Activated CD4-positive, alpha-beta T cell treated with anti-CD3 and anti-CD28 coated beads, Interleukin-2, amount 50 U/mL, for 1 hour (primary cell): ENCODE data around the gene TMEM128.
"Not testable (repeated sequence)": the region's sequence is repeated elsewhere in the genome, so short reads cannot be mapped to it uniquely, and the experiment has no call there.

ENCODE experiments used
- DNase-seq: peaks from one replicate; pipeline ENCODE4 v3.0.0-alpha.2; 2020

Gene TMEM128, protein sequence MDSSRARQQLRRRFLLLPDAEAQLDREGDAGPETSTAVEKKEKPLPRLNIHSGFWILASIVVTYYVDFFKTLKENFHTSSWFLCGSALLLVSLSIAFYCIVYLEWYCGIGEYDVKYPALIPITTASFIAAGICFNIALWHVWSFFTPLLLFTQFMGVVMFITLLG

DNA sequence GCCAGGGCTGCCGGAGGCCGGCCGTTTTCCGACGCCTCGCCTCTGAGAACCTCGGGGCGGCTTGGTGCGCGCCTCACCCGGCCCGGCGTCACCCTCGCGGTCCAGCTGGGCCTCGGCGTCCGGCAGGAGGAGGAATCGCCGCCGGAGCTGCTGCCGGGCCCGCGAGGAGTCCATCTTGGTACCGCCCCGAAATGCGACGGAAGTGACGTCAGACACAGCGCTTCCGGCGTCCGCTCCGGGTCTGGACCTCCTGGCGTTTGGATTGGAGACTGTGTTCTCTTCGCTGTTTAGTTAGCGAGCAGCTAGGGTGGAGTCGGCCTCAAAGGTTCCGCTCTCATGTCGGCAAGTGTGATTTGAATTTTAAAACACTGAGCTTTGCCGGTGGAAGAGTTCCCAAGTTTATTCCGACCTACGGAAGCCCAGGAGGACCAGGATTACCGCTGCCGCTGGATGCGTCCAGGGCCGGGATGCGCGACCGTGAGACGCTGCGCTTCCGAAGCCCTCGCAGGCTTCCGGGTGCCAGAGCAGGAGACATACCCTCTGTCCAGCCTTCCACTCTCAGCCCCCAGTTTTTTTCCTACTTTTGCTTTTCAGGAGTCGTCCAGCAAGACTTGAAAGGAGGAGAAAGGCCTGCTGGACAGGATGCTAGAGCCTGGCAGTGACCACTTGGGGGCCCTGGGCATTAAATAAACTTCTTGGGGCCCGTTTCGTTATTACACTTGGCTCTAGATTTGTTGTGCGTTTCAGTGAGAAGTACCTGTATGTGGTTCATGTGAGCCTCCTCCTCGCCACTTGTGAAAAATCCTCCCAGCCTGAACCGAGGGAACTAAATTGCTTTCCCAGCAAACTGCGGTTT lies at the start of gene TMEM128:
TSS of gene TMEM128 (minus strand) at position 195 of the 856 bp plus-strand sequence. CDS start at position 174, 21 bp downstream.
- peak; percentile 90 for DNase-seq

DNA sequence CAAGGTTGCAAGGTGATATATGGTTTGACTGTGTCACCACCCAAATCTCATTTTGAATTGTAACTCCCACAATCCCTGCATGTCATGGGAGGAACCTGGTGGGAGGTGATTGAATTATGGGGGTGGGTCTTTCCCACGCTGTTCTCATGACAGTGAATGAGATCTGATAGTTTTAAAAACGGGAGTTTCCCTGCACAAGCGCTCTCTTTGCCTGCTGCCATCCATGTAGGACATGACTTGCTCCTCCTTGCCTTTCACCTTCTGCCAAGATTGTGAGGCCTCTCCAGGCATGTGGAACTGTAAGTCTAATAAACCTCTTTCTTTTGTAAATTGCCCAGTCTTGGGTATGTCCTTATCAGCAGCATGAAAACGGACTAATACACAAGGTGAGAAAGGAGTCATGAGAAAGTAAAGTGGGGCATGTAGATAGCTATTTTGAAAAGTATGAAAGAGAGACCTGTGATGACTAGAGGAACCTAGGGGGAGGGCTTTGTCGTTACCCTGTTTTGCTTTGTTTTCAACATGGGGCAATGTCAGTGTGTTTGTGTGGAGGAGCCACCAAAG lies 48.3 kb upstream of the TMEM128 start:
- no peak for DNase-seq

DNA sequence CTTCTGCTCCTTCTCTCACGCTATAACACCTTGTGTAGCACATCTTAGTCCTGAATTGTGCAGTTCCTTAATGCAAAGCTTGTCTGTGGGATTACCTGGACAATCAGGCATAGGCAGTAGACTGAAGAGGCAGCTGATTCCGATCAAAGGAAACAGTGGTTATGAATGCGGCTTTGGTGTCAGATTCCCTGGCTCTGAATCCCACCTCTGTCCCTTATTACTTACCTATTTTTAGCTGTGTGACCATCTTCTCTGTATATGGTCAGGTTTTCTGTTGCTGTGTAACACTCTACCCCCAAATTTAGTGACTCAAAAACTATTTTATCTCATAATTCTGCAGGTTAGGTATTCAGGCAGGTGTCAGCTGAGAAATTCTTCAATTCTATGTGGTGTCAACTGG lies 45.3 kb upstream of the TMEM128 start:
- DNase-seq: no peak

DNA sequence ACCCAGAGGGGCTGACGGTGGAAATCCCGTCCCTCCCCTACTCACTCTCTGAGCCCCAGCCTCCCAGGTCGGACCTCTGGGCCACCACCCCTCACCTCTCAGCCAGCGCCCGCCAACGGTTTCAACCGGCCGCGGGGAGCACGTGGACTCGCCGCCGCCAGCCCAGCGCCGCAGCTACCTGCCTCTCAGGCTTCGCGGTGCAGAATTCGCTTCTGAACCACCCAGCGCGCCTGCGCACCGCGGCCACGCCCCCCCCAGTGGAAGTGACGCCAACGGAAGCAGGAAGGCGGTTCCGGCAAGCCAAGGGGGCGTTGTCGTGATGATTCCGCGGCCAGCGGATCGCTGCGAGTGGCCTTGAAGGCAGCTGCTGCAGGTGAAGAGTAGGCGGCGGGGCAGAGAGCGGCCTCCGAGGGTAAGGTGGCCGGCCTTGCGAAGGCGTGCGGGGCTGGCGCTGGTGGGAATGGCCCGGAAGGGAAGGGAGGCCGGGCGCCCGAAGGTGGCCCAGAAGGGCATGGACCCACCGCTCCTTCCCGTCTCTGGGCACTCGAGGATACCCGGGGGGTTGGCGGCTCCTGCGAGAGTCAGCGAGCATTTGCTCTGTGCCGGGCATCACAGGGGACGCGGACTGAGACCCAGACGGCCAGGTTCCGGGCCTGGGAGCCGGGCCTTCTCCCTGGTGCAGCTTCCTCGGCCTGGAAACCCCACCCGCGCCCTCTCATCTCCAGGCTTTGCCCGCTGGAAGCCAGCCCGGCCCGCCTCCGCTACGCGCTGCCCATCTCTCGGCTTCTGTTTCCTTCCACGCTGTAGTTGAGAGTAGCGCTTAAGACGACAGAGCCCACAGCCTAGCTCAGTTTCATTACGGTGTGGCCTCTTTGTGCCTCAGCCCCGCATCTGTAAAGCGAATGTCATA lies 42.2 kb upstream of the TMEM128 start, which contains the start of the genes LYAR and ZBTB49:
TSS of gene LYAR (minus strand) at position 214 of the 910 bp plus-strand sequence. CDS start 6,412 bp downstream, outside the sequence.
TSS of gene ZBTB49 (plus strand) at position 311 of the 910 bp plus-strand sequence. CDS start 9,695 bp downstream, outside the sequence.
- peak; percentile 97 for DNase-seq

DNA sequence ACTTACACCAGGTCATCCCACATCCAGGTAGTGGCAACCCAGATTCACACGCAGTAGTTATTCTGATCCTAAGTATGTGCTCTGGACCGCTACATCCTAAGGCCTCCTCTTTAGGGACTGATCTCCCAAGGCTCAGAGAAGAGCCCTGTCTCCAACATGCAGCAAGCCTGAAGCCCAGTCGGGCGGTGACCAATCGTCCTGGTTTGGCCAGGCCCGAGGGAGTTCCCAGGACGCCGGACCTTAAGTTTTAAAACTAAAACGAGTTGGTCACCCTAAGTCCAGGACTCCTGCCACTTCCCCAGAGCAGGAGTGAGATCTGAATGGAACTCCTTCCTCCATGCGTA lies 41.5 kb upstream of the TMEM128 start:
- DNase-seq: no peak

DNA sequence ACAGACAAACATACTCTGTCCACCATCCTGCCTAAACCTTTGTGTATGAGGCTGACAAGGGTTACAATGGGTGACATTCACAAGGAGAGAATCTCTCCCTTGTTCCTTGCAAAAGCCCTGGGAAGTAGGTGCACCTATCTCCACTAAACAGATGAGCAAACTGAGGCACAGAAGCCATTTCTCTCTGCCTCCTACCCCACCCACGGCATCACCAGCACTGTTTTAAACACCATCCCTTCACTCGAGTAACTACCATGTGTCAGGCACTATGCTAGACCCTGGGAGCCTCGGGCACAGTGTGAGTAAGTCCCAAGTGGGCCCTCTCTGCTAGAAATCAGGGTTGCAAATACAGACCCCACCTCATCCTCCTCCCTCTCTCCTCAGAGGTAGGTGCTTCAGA lies 41.0 kb upstream of the TMEM128 start:
- DNase-seq: no peak

DNA sequence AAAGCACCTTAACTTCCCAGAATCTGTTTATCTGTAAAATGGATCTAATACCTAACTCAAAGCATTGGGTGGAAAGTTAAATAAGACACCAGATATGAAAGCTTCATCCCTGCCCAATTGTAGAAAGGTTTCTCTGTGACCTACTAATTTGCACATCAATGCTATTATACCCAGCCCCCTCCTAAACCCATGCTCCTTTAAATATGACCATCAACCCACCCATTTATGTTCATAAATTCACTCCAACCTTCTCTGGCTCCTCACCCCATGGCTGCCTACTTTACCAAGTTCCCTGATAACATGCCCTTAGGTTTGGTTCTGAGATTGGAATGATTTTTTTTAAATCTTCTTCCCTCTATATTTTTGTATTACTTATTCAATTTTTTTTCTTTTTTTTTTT lies 40.1 kb upstream of the TMEM128 start:
- no peak for DNase-seq

DNA sequence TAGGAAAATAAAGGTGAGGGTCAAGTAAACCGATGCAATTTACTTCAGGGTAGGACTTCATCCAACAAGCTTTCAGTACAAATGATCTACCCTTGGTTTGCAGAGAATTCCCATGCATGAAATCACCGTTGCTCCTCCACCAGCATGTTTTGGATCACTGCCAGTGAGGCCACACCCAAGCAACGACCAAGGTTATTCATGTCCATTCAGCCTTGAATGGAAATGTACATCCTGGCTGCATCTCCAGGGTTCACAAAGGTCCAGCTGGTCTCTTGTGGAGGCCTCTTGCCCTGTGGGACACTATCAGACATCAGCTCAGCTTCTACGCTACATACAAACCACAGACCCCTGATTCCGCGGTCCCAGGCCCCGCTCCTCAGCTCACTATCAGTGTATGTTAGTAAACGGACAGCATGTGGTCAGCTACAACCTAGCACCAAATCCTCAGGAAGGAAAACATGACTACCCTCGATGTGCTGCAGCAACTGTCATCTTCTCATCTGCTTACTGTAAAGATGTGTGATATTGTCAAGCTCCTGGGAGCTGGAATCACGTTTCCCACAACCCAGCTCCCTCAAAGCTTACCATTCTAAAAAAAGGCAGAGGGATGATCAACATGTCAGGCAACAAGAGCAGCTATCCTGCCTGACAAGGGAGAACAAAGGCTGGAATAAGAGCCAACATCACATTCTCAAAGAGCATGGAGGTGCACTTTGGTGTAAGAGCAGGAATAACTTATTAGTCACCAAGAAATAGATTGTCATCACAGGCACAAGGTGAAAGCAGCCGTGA lies 37.0 kb upstream of the TMEM128 start:
- no peak for DNase-seq

DNA sequence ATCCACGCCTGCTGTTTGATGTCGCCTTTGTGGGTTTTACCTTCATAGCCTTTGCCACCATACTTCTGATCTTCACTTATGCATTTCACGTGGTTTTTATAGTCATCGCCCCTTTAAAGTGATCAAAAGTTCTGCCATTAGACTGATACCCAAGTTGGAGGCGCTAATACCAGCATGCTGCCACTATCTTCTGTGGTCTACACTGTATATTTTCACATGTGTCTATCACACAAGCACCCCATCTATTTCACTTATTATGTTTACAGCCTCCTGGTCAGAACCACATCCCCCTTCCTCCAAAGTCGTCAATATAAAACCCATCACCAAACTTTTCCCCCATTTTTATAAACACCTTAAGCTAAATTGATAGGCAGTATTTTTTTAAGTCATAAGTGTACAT lies 33.8 kb upstream of the TMEM128 start:
- no peak for DNase-seq

DNA sequence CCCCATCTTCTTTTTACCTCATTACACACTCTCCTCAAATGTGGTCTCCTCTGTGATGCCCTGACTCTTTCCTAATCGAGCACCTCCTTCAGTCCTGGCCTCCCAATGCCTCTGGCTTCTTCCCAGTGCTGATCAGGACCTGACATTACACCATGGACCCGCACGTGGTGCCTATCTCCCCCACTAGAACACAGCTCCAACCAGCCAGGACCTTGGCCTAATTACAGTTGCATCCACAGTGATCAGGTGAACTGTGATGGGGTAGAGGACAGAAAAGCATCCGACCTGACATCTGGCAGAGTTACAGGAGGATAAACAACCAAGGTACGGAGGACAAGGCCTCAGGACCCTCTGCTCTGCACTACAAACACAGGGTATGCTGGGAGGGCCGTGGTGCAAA lies 29.5 kb upstream of the TMEM128 start:
- no peak for DNase-seq

DNA sequence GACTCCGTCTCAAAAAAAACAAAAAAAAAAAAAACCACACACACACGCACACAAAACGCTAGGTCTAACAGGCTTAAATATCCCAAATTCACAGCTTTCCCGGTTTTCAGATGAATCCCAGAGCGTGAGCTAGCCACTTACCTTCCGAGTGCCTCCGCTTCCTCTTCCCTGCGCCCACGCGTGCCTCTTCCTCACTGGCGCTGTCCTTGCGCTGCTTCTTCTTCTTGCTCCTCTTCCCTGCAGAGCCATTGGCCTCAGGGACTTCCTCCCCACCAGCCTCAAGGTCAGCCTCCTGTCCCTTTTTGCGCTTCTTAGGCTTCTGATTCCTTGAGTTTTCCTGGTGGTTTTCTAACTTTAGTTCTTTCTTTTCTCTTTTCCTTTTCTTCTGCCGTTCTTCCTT lies 26.2 kb upstream of the TMEM128 start:
- DNase-seq: no peak

DNA sequence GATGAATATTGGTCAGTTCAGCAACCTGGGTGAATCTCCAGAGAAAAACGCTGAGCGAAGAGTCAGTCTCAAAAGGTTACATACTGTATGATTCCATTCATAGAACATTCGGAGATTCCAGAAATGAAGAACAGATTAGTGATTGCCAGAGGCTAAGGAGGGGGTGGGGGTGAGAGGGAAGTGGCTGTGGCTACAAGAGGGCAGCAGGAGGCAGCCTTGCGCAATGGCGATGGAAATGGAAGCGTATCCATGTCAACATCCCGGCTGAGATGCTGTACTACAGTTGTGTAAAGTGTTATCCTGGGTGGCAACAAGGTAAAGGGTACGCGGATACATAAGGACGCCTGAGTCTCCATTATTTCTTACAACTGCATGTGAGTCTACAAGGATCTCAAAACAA lies 23.9 kb upstream of the TMEM128 start:
- no peak for DNase-seq

DNA sequence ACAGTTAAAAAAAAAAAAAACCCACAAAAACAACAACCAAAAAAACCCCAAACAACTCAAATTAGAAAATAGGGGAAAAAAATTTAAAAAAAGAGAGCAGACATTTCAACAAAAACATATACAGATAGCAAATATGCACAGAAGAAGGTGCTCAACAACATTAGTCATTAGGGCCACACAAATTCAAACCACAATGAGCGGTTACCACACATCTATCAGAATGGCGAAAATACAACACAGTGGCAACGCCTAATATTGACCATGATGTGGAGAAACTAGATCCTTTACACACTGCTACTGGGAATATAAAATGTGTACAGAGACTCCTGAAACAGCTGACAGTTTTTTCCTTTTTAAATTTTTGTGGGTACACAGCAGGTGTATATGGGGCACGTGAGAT lies 22.5 kb upstream of the TMEM128 start:
- DNase-seq: no peak

DNA sequence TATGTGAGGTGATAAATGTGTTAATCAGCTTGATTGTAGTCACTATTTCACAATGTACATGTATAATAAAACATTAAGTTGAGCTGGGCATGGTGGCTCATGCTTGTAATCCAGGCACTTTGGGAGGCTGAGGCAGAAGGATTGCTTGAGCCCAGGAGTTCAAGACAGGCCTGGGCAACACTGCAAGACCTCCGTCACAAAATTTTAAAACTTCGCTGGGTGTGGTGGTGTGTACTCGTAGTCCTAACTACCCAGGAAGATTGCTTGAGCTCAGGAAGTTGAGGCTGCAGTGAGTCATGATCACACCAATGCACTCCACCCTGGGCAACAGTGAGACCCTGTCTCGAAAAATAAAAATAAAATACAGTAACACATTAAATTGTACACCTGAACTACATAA lies 21.8 kb upstream of the TMEM128 start:
- peak; percentile 17 for DNase-seq

DNA sequence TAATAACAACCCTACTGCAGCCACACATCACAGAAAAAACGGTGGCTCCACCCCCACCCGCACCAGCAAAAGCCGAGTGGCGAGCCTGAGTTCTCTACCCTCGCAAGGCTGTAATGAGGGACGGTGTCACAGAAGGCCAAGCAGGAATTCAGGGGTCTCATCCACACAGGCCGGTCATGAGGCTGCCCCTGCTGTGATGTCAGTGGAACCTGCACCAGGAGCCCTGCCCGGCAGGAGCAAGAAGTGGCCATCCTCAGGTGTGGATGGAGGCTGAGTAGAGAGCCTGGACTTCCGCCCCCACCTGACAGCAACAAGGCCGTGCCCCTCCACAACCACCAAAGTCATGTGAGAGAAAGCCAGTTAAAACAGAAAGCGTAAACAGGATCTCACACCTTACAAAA lies 21.3 kb upstream of the TMEM128 start:
- DNase-seq: peak; percentile 23

DNA sequence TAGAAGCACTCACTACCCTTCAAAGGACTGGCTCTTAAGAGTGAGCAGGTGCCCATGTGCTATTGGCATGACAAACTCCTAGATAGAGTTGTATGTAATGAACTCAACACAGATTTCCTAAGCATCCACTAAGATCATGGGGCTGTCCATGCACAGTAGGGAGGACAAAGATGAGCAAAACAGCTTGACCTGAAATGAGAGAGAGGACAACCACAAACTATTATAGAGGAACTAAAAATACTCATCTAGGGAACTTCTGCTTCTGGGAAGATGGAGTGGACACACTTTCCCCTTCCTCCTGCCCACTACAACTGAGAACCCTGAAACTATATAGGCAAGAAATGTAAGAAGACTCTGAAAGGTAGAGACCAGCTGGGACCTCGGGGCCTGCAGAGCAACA lies 20.8 kb upstream of the TMEM128 start:
- no peak for DNase-seq

DNA sequence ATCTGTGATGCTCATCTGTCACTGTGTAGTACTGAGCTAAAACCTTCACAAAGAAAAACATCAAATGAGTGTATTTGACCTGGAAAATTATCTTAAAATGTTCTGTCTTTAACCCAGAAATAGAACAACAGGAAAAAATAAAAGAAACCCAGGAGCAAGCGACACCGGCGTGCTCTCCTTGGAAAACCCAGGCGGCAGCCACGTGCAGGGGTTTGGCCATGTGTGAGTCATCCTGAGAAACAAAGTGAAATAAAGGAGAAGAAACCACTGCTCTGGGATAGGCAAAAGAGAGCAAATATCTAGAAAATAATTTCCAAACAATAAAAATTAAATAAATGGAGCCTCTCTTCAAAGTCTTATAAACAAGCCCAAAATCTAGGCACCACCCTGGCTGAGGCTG lies 20.0 kb upstream of the TMEM128 start:
- no peak for DNase-seq

DNA sequence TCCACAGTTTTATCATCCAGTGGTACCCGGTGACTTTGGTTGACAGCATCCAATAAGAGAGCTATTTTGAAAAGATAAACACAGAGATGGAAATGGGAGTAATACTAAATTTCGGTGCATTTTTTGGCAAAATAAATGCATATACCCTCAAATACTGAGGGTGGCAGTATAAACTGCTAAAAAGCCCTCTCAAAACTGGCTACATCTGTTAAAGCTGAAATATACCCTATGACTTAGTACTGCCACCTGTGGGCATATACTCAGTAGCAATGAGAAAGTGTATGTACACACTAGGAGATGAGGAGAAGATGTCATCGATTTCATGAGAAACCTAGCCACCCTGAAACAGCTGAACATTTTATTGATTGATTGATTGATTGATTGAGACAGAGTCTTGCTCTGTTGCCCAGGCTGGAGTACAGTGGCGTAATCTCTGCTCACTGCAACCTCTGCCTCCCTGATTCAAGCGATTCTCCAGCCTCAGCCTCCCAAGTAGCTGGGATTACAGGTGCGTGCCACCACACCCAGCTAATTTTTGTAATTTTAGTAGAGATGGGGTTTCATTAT lies 12.2 kb upstream of the TMEM128 start:
- DNase-seq: no peak

DNA sequence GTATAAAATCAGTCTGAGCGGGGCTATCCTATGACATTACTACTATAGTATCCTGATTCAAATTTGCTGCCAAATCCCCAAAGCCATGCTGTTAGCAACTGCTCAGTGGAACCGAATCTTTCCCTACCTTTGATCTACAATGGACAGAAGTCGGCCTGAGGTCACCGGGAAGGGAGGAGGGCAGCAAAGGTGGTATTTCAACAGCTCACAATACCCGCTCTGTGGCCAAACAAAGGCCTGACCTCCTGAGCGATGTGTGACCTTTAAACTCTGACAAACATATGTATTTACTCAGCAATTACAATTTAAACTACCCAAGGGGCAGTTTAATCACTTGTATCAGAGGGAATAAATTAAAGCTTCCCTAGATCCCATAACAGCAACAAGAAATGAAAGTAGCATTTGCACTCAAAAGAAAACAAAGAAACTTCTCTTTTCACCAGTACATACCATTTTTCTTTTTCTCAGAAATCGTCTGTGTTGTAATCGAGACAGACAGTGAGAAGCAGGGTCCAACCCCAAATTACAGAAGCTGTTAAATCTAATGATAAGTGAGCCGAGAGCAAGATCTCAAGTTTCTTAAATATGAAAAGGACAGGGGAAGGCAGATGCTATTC lies 11.6 kb upstream of the TMEM128 start:
- DNase-seq: no peak

DNA sequence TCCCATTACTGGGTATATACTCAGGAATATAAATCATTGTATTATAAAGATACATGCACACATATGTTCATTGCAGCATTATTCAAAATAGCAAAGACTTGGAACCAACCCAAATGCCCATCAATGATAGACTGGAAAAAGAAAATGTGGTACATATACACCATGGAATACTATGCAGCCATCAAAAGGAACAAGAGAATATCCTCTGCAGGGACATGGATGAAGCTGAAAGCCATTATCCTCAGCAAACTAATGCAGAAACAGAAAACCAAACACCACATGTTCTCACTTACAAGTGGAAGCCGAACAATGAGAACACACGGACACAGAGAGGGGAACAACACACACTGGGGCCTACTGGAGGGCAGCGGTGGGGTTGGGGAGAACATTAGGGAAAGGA lies 9.7 kb upstream of the TMEM128 start:
- not testable (repeated sequence) for DNase-seq

DNA sequence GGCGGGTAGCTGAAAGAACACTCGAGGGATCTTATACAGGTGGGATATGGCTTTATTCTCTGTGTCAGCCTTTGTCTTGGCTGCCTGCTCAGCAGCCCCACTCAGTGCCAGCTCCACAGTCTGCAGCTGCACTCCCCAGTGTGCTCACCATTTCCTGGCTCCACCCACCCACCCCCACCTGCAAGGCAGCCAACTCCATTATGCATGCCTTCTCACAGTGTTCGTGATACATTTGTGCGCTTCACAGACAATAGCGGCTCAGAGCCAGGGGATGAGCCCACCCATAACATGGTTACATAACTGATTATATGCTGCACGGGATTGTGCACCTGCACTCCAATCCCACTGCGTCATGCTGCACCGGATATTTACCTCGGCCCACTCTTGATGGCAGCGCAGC lies 8.8 kb upstream of the TMEM128 start:
- DNase-seq: no peak
